ENCODE measurements around the gene SLC39A2. TPM values are rescaled to one million over a fixed set of nuclear protein-coding genes. Genes with fewer than 3 reads are reported as not detected.

Gene SLC39A2
- total and polyA plus RNA-seq, 2 experiments from 2014 or later, result not detected

DNA sequence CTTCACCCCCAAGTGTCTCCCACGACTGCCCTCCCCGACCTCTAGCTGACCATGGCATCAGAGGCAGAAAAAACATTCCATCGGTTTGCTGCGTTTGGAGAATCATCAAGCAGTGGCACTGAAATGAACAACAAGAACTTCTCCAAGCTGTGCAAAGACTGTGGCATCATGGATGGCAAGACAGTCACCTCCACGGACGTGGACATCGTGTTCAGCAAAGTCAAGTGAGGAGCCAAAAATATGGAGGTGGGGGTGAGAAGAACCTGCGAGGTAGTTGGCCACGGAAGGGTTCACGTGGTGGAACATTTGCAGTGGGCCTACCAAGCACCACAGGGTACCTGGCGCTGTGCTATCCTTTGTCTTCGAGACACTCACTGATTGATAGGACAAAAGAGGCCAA lies 31.4 kb downstream of the SLC39A2 start:
- H3K27ac ChIP-seq (ENCODE audit: low read depth), result no peak overlapping the region
- peaks cover 6% of the 10 kb centered on the region; the same call in 1 of the 2 replicates for H3K27me3 ChIP-seq (ENCODE audit: insufficient read depth)
- H2AFZ ChIP-seq, result no peak overlapping the region
- H3K27me3 Mint-ChIP-seq (ENCODE audit: insufficient read depth, low read depth, poor library complexity), result peaks cover 16% of the 10 kb centered on the region
- no peaks in the 10 kb centered on the region for H3K79me2 ChIP-seq (replicated peaks; ENCODE audit: insufficient read depth)
- no peaks in the 10 kb centered on the region for H4K20me1 ChIP-seq (replicated peaks; ENCODE audit: insufficient read depth)
- no peaks in the 10 kb centered on the region for H3K36me3 ChIP-seq (ENCODE audit: insufficient read depth)
- H3K9me2 ChIP-seq (ENCODE audit: insufficient read depth), result peaks cover 6% of the 10 kb centered on the region; the same call in 1 of the 2 replicates
- H3F3A ChIP-seq (replicated peaks; ENCODE audit: low read depth), result peaks cover 4% of the 10 kb centered on the region; the same call in 1 of the 2 replicates
- H3K4me1 ChIP-seq (ENCODE audit: insufficient read depth), result peaks cover 16% of the 10 kb centered on the region
- TF ChIP-seq ETS1 (IDR thresholded peaks at IDR 0.05) (no peak), REST (IDR thresholded peaks at IDR 0.05; ENCODE audit: unreplicated experiment) (no peak), STAT1 (IDR thresholded peaks at IDR 0.05; ENCODE audit: unreplicated experiment) (no peak), JUNB (IDR thresholded peaks at IDR 0.05; ENCODE audit: unreplicated experiment) (no peak), ZNF114 (CRISPR knock-in tag; IDR thresholded peaks at IDR 0.05) (no peak), ZNF331 (CRISPR knock-in tag; IDR thresholded peaks at IDR 0.05; ENCODE audit: low read depth) (no peak), EZH2phosphoT487 (IDR thresholded peaks at IDR 0.05; ENCODE audit: unreplicated experiment) (no peak), EZH2 (IDR thresholded peaks at IDR 0.05; ENCODE audit: low read depth, unreplicated experiment) (no peak), NANOG (IDR thresholded peaks at IDR 0.05; ENCODE audit: borderline replicate concordance) (no peak), CREB1 (CRISPR knock-in tag; IDR thresholded peaks at IDR 0.05; ENCODE audit: low read depth) (no peak), POLR2AphosphoS5 (IDR thresholded peaks at IDR 0.05; ENCODE audit: low read depth) (no peak)
- TF ChIP-seq, protein P1, sequence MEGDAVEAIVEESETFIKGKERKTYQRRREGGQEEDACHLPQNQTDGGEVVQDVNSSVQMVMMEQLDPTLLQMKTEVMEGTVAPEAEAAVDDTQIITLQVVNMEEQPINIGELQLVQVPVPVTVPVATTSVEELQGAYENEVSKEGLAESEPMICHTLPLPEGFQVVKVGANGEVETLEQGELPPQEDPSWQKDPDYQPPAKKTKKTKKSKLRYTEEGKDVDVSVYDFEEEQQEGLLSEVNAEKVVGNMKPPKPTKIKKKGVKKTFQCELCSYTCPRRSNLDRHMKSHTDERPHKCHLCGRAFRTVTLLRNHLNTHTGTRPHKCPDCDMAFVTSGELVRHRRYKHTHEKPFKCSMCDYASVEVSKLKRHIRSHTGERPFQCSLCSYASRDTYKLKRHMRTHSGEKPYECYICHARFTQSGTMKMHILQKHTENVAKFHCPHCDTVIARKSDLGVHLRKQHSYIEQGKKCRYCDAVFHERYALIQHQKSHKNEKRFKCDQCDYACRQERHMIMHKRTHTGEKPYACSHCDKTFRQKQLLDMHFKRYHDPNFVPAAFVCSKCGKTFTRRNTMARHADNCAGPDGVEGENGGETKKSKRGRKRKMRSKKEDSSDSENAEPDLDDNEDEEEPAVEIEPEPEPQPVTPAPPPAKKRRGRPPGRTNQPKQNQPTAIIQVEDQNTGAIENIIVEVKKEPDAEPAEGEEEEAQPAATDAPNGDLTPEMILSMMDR (conservative IDR thresholded peaks at IDR 0.05; ENCODE audit: low read depth in 2 of 2), result no peak
- TF ChIP-seq, protein P2, sequence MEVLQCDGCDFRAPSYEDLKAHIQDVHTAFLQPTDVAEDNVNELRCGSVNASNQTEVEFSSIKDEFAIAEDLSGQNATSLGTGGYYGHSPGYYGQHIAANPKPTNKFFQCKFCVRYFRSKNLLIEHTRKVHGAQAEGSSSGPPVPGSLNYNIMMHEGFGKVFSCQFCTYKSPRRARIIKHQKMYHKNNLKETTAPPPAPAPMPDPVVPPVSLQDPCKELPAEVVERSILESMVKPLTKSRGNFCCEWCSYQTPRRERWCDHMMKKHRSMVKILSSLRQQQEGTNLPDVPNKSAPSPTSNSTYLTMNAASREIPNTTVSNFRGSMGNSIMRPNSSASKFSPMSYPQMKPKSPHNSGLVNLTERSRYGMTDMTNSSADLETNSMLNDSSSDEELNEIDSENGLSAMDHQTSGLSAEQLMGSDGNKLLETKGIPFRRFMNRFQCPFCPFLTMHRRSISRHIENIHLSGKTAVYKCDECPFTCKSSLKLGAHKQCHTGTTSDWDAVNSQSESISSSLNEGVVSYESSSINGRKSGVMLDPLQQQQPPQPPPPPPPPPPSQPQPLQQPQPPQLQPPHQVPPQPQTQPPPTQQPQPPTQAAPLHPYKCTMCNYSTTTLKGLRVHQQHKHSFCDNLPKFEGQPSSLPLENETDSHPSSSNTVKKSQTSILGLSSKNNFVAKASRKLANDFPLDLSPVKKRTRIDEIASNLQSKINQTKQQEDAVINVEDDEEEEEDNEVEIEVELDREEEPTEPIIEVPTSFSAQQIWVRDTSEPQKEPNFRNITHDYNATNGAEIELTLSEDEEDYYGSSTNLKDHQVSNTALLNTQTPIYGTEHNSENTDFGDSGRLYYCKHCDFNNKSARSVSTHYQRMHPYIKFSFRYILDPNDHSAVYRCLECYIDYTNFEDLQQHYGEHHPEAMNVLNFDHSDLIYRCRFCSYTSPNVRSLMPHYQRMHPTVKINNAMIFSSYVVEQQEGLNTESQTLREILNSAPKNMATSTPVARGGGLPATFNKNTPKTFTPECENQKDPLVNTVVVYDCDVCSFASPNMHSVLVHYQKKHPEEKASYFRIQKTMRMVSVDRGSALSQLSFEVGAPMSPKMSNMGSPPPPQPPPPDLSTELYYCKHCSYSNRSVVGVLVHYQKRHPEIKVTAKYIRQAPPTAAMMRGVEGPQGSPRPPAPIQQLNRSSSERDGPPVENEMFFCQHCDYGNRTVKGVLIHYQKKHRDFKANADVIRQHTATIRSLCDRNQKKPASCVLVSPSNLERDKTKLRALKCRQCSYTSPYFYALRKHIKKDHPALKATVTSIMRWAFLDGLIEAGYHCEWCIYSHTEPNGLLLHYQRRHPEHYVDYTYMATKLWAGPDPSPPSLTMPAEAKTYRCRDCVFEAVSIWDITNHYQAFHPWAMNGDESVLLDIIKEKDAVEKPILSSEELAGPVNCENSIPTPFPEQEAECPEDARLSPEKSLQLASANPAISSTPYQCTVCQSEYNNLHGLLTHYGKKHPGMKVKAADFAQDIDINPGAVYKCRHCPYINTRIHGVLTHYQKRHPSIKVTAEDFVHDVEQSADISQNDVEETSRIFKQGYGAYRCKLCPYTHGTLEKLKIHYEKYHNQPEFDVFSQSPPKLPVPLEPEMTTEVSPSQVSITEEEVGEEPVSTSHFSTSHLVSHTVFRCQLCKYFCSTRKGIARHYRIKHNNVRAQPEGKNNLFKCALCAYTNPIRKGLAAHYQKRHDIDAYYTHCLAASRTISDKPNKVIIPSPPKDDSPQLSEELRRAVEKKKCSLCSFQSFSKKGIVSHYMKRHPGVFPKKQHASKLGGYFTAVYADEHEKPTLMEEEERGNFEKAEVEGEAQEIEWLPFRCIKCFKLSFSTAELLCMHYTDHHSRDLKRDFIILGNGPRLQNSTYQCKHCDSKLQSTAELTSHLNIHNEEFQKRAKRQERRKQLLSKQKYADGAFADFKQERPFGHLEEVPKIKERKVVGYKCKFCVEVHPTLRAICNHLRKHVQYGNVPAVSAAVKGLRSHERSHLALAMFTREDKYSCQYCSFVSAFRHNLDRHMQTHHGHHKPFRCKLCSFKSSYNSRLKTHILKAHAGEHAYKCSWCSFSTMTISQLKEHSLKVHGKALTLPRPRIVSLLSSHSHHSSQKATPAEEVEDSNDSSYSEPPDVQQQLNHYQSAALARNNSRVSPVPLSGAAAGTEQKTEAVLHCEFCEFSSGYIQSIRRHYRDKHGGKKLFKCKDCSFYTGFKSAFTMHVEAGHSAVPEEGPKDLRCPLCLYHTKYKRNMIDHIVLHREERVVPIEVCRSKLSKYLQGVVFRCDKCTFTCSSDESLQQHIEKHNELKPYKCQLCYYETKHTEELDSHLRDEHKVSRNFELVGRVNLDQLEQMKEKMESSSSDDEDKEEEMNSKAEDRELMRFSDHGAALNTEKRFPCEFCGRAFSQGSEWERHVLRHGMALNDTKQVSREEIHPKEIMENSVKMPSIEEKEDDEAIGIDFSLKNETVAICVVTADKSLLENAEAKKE (CRISPR knock-in tag; IDR thresholded peaks at IDR 0.05), result no peak
- no peak overlapping the region for H3K4me2 ChIP-seq
- DNase-seq (ENCODE audit: low spot score) (no peak), ATAC-seq (no peak)
- H3K36me3 Mint-ChIP-seq (ENCODE audit: low read depth), result no peaks in the 10 kb centered on the region
- H3K9me3 Mint-ChIP-seq, result no peaks in the 10 kb centered on the region
- no peak overlapping the region for H3K4me3 Mint-ChIP-seq
- H3K4me1 Mint-ChIP-seq, result peaks cover 17% of the 10 kb centered on the region
- H3K27ac Mint-ChIP-seq, result no peak overlapping the region
- H3K4me3 ChIP-seq, result no peak overlapping the region
